Activated T-helper 2 cell treated with anti-CD3 and anti-CD28 coated beads, Interferon-gamma antibody, Interleukin-2, Interleukin-4, amounts not matched to agents 10 μg/mL and 5 μg/mL and 100 μg/mL, durations not matched to agents 14 hours and 24 hours and 36 hours (primary cell): ENCODE measurements around the gene KIF26A. TPM values are rescaled to one million over a fixed set of nuclear protein-coding genes. Genes with fewer than 3 reads are reported as not detected.

Experiments used
- DNase-seq: peaks from one replicate; pipeline ENCODE4 v3.0.0; 2021; ENCODE audit warnings: low spot score
- H3K27ac Mint-ChIP-seq: one replicate; pipeline ENCODE4 v1.8.0; 2021; ENCODE audit warnings: mixed read lengths
- H3K27me3 Mint-ChIP-seq: one replicate; pipeline ENCODE4 v1.8.0; 2021; ENCODE audit warnings: low read depth, mixed read lengths
- H3K36me3 Mint-ChIP-seq: one replicate; pipeline ENCODE4 v1.8.0; 2021; ENCODE audit warnings: low read depth, mixed read lengths
- H3K4me1 Mint-ChIP-seq: one replicate; pipeline ENCODE4 v1.8.0; 2021; ENCODE audit warnings: low read depth, mixed read lengths
- H3K4me3 Mint-ChIP-seq: one replicate; pipeline ENCODE4 v1.8.0; 2021; ENCODE audit warnings: low read depth, mild to moderate bottlenecking, moderate library complexity, mixed read lengths
- H3K9me3 Mint-ChIP-seq: one replicate; pipeline ENCODE4 v1.8.0; 2021; ENCODE audit warnings: mixed read lengths
- intact Hi-C: fragments of 100-400 bp; cut with micrococcal nuclease; formaldehyde crosslinking; loops from one replicate; pipeline ENCODE4 v1.15.1; 2023
- total RNA-seq: library from RNA; stranded (reverse); gene quantifications from 2 replicates; pipeline ENCODE4 v1.2.3, GENCODE V29; 2022

The KIF26A gene
- total RNA-seq, 1 donor from 2014 or later, result 0.34 TPM

- Mint-ChIP-seq H3K27ac (no peak overlapping the region), H3K4me1 (no peaks in the 10 kb centered on the region), H3K9me3 (no peaks in the 10 kb centered on the region), H3K4me3 (no peak overlapping the region), H3K27me3 (no peaks in the 10 kb centered on the region), H3K36me3 (no peaks in the 10 kb centered on the region)
- intact Hi-C loops, result no loop called here
- DNase-seq, result no peak
These were observed 33.5 kb downstream of the KIF26A start for GRCh38 chr14:104171895-104172294.

- no peak overlapping the region for H3K27ac Mint-ChIP-seq
- DNase-seq, result no peak
- H3K4me3 Mint-ChIP-seq, result no peak overlapping the region
- no peaks in the 10 kb centered on the region for H3K27me3 Mint-ChIP-seq
- no peaks in the 10 kb centered on the region for H3K36me3 Mint-ChIP-seq
- H3K4me1 Mint-ChIP-seq, result no peaks in the 10 kb centered on the region
- no peaks in the 10 kb centered on the region for H3K9me3 Mint-ChIP-seq
- intact Hi-C loops, result no loop called here
These were observed 34.0 kb downstream of the KIF26A start for GRCh38 chr14:104172349-104172748.

- H3K27me3 Mint-ChIP-seq, result no peaks in the 10 kb centered on the region
- H3K9me3 Mint-ChIP-seq, result no peaks in the 10 kb centered on the region
- no peaks in the 10 kb centered on the region for H3K36me3 Mint-ChIP-seq
- intact Hi-C loops, result no loop called here
- H3K4me1 Mint-ChIP-seq, result no peaks in the 10 kb centered on the region
- no peak for DNase-seq
- no peak overlapping the region for H3K27ac Mint-ChIP-seq
- no peak overlapping the region for H3K4me3 Mint-ChIP-seq
These were observed 34.5 kb downstream of the KIF26A start for GRCh38 chr14:104172880-104173279.

- no peaks in the 10 kb centered on the region for H3K27me3 Mint-ChIP-seq
- intact Hi-C loops, result no loop called here
- H3K27ac Mint-ChIP-seq, result no peak overlapping the region
- DNase-seq, result no peak
- no peak overlapping the region for H3K4me3 Mint-ChIP-seq
- H3K36me3 Mint-ChIP-seq, result no peaks in the 10 kb centered on the region
- no peaks in the 10 kb centered on the region for H3K4me1 Mint-ChIP-seq
- H3K9me3 Mint-ChIP-seq, result no peaks in the 10 kb centered on the region
These were observed 35.7 kb downstream of the KIF26A start for GRCh38 chr14:104174051-104174450.

GRCh38 chr14:104175041-104175440 is 36.7 kb downstream of the KIF26A start:
- H3K27me3 Mint-ChIP-seq, result no peaks in the 10 kb centered on the region
- H3K4me1 Mint-ChIP-seq, result no peaks in the 10 kb centered on the region
- no peak overlapping the region for H3K27ac Mint-ChIP-seq
- intact Hi-C loops, result no loop called here
- no peaks in the 10 kb centered on the region for H3K36me3 Mint-ChIP-seq
- no peak overlapping the region for H3K4me3 Mint-ChIP-seq
- no peak for DNase-seq
- H3K9me3 Mint-ChIP-seq, result no peaks in the 10 kb centered on the region

DNA sequence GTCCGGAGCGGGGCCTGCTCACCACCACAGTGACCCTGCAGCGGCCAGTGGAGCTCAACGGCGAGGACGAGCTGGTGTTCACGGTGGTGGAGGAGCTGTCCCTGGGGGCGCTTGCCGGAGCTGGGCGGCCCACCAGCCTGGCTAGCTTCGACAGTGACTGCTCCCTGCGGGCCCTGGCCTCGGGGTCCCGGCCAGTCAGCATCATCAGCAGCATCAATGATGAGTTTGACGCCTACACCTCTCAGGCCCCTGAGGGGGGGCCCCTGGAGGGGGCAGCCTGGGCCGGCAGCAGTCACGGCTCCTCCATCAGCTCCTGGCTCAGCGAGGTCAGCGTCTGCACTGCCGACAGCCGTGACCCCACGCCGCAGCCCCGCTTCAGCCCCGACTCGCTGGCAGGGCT is 37.4 kb downstream of the KIF26A start:
- DNase-seq, result no peak
- intact Hi-C loops, result no loop called here
- H3K9me3 Mint-ChIP-seq, result no peaks in the 10 kb centered on the region
- H3K27me3 Mint-ChIP-seq, result no peaks in the 10 kb centered on the region
- no peaks in the 10 kb centered on the region for H3K4me1 Mint-ChIP-seq
- H3K36me3 Mint-ChIP-seq, result no peaks in the 10 kb centered on the region
- H3K27ac Mint-ChIP-seq, result no peak overlapping the region
- H3K4me3 Mint-ChIP-seq, result no peak overlapping the region

DNA sequence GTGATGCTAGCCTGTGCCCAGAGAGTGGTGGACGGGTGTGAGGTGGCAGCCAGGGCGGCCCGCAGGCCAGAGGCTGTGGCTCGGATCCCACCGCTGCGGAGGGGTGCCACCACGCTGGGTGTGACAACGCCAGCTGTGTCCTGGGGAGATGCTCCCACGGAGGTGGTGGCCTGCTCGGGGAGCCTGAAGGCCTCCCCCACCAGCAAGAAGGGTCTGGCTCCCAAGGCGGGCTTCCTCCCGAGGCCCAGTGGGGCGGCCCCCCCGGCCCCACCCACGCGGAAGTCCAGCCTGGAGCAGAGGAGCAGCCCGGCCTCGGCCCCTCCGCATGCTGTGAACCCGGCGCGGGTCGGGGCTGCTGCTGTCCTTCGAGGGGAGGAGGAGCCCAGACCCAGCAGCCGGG is 38.2 kb downstream of the KIF26A start:
- H3K36me3 Mint-ChIP-seq, result no peaks in the 10 kb centered on the region
- intact Hi-C loops, result no loop called here
- no peaks in the 10 kb centered on the region for H3K4me1 Mint-ChIP-seq

DNA sequence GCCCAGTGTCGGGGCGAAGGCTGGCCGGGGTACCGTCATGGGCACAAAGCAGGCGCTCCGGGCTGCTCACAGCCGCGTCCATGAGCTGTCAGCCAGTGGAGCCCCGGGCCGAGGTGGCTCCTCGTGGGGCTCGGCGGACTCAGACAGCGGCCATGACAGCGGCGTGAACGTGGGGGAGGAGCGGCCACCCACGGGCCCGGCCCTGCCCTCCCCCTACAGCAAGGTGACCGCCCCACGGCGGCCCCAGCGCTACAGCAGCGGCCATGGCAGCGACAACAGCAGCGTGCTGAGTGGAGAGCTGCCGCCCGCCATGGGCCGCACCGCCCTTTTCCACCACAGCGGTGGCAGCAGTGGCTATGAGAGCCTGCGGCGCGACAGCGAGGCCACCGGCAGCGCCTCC is 39.0 kb downstream of the KIF26A start:
- Mint-ChIP-seq H3K27me3 (no peaks in the 10 kb centered on the region), H3K36me3 (no peaks in the 10 kb centered on the region), H3K9me3 (no peaks in the 10 kb centered on the region), H3K27ac (no peak overlapping the region), H3K4me3 (no peak overlapping the region), H3K4me1 (no peaks in the 10 kb centered on the region)
- DNase-seq, result no peak
- intact Hi-C loops, result no loop called here

More for the DNA sequence above, 38.2 kb downstream of the KIF26A start:
- H3K9me3 Mint-ChIP-seq, result no peaks in the 10 kb centered on the region
- DNase-seq, result no peak
- no peak overlapping the region for H3K27ac Mint-ChIP-seq
- H3K4me3 Mint-ChIP-seq, result no peak overlapping the region
- H3K27me3 Mint-ChIP-seq, result no peaks in the 10 kb centered on the region

DNA sequence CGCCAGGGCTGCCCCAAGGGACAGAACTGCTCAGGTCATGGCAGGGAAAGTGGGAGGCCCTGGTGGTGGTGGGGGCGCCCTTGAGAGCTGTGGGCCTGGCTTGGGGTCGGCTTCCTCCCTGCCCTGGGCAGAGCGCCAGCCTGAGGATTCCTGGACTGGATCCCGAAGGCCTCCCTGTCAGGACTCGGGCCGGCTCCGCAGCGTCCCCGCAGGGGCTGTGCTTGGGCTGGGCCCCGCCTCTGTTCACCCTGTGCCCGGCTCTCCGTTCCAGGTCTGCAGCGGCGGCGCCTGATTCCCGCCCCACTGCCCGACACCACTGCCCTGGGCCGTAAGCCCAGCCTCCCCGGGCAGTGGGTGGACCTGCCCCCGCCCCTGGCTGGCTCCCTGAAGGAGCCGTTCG is 39.9 kb downstream of the KIF26A start:
- Mint-ChIP-seq H3K4me1 (no peaks in the 10 kb centered on the region), H3K27me3 (no peaks in the 10 kb centered on the region), H3K4me3 (no peak overlapping the region), H3K36me3 (no peaks in the 10 kb centered on the region), H3K9me3 (no peaks in the 10 kb centered on the region), H3K27ac (no peak overlapping the region)
- DNase-seq, result no peak
- intact Hi-C loops, result no loop called here

DNA sequence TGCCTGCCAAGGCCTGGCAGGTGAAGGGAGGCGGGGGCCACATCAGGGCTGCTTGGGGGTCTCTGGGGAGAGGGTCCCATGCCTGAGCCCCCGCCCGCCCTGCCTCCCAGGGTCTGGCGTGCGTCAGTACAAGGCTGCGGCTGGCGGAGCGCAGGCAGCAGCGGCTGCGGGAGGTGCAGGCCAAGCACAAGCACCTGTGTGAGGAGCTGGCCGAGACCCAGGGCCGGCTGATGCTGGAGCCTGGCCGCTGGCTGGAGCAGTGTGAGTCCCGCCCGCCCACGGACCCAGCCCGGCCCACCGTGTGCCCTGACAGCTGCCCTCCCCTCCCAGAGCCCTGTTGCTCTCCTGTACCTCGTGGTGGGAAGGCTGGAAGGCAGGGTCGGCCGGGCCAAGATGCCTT is 40.7 kb downstream of the KIF26A start:
- Mint-ChIP-seq H3K27me3 (no peaks in the 10 kb centered on the region), H3K4me3 (no peak overlapping the region), H3K27ac (no peak overlapping the region), H3K9me3 (no peaks in the 10 kb centered on the region), H3K4me1 (no peaks in the 10 kb centered on the region), H3K36me3 (no peaks in the 10 kb centered on the region)
- intact Hi-C loops, result no loop called here
- DNase-seq, result no peak

- H3K27ac Mint-ChIP-seq, result no peak overlapping the region
- H3K9me3 Mint-ChIP-seq, result no peaks in the 10 kb centered on the region
- intact Hi-C loops, result no loop called here
- no peak for DNase-seq
- H3K4me3 Mint-ChIP-seq, result no peak overlapping the region
- no peaks in the 10 kb centered on the region for H3K27me3 Mint-ChIP-seq
- no peaks in the 10 kb centered on the region for H3K36me3 Mint-ChIP-seq
- no peaks in the 10 kb centered on the region for H3K4me1 Mint-ChIP-seq
These were observed 41.3 kb downstream of the KIF26A start for GRCh38 chr14:104179564-104180129.

- Mint-ChIP-seq H3K27me3 (no peaks in the 10 kb centered on the region), H3K4me1 (no peaks in the 10 kb centered on the region), H3K4me3 (no peak overlapping the region), H3K27ac (no peak overlapping the region), H3K36me3 (no peaks in the 10 kb centered on the region), H3K9me3 (no peaks in the 10 kb centered on the region)
- intact Hi-C loops, result no loop called here
- no peak for DNase-seq
These were observed 42.3 kb downstream of the KIF26A start for GRCh38 chr14:104180561-104181165.

- Mint-ChIP-seq H3K4me1 (no peaks in the 10 kb centered on the region), H3K36me3 (no peaks in the 10 kb centered on the region), H3K4me3 (no peak overlapping the region), H3K27ac (no peak overlapping the region), H3K27me3 (no peaks in the 10 kb centered on the region), H3K9me3 (no peaks in the 10 kb centered on the region)
- intact Hi-C loops, result no loop called here
- DNase-seq, result no peak
These were observed 43.6 kb downstream of the KIF26A start for GRCh38 chr14:104181761-104182530.
